Fibroblast of skin of abdomen (primary cell): Measurements from ENCODE around the gene SLC2A6.
A peak's percentile ranks its signal among the peaks of the same experiment; 100 is the strongest.
"Not testable (repeated sequence)": the region's sequence is repeated elsewhere in the genome, so short reads cannot be mapped to it uniquely, and the experiment has no call there.

ENCODE experiments used
- DNase-seq: peaks from one replicate; pipeline ENCODE4 v3.0.0-alpha.2; 2013

SLC2A6 gene

GRCh38 chr9:133460405-133461175 lies 18.3 kb downstream of the SLC2A6 start:
- no peak for DNase-seq

GRCh38 chr9:133459476-133460404 lies 19.2 kb downstream of the SLC2A6 start, which contains the start of gene CACFD1:
TSS of gene CACFD1 (plus strand) at chr9:133459978. CDS start at chr9:133460067, 89 bp downstream.
- DNase-seq, result peak; percentile 90

GRCh38 chr9:133458643-133459312 lies 20.1 kb downstream of the SLC2A6 start:
- no peak for DNase-seq

GRCh38 chr9:133457748-133458147 lies 21.2 kb downstream of the SLC2A6 start:
- no peak for DNase-seq

GRCh38 chr9:133457233-133457632 lies 21.7 kb downstream of the SLC2A6 start:
- no peak for DNase-seq

GRCh38 chr9:133456409-133456808 lies 22.5 kb downstream of the SLC2A6 start:
- DNase-seq, result no peak

- DNase-seq, result no peak
Observed at GRCh38 chr9:133455936-133456335, 23.0 kb downstream of the SLC2A6 start.

- no peak for DNase-seq
Observed at GRCh38 chr9:133454943-133455673, 23.8 kb downstream of the SLC2A6 start.

- DNase-seq, result no peak
Observed at GRCh38 chr9:133454325-133454724, 24.6 kb downstream of the SLC2A6 start.

- DNase-seq, result no peak
Observed at GRCh38 chr9:133453651-133454050, 25.2 kb downstream of the SLC2A6 start.

GRCh38 chr9:133452562-133452961 lies 26.3 kb downstream of the SLC2A6 start:
- DNase-seq, result no peak

- DNase-seq, result not testable (repeated sequence)
Observed at GRCh38 chr9:133451865-133452264, 27.0 kb downstream of the SLC2A6 start.

GRCh38 chr9:133449760-133450159 lies 29.1 kb downstream of the SLC2A6 start:
- DNase-seq, result no peak

- no peak for DNase-seq
Observed at GRCh38 chr9:133448487-133448972, 30.4 kb downstream of the SLC2A6 start.

- no peak for DNase-seq
Observed at GRCh38 chr9:133445293-133445969, 33.5 kb downstream of the SLC2A6 start.

- DNase-seq, result no peak
Observed at GRCh38 chr9:133443982-133444381, 34.9 kb downstream of the SLC2A6 start.

- DNase-seq, result no peak
Observed at GRCh38 chr9:133443248-133443647, 35.7 kb downstream of the SLC2A6 start.

- no peak for DNase-seq
Observed at GRCh38 chr9:133441571-133441970, 37.3 kb downstream of the SLC2A6 start.

GRCh38 chr9:133440874-133441273 lies 38.0 kb downstream of the SLC2A6 start:
- DNase-seq, result no peak

- DNase-seq, result no peak
Observed at GRCh38 chr9:133439337-133439736, 39.6 kb downstream of the SLC2A6 start.

GRCh38 chr9:133437753-133438531 lies 41.0 kb downstream of the SLC2A6 start:
- DNase-seq, result no peak
